BJ (cell line): ENCODE data around the gene DHX35. TPM values are rescaled to one million over a fixed set of nuclear protein-coding genes. Genes with fewer than 3 reads are reported as not detected.

ENCODE experiments used
- CTCF ChIA-PET: fragments of 350-600 bp; formaldehyde crosslinking; extraction: SDS; loops from one replicate; lab custom pipeline; 2021; ENCODE audit warnings: antibody characterized with exemption, inconsistent platforms; lab: Yijun Ruan, JAX
- POLR2A ChIA-PET: fragments of 300-600 bp; sonication (Branson Sonifier 250); formaldehyde crosslinking; extraction: SDS; loops from one replicate; lab custom pipeline; 2021; ENCODE audit warnings: antibody characterized with exemption; lab: Charles Lee
- DNase-seq: peaks from one replicate; pipeline ENCODE4 v3.0.0-alpha.2; 2011; ENCODE audit warnings: low read depth
- H3K27me3 ChIP-seq: 2 replicates; pipeline ENCODE4 v1.6.0; 2011; ENCODE audit warnings: low read length; ENCODE audit not compliant: control insufficient read depth, insufficient read depth
- H3K36me3 ChIP-seq: 2 replicates; pipeline ENCODE4 v1.5.1; 2011; ENCODE audit warnings: low read length; ENCODE audit not compliant: control insufficient read depth, insufficient read depth
- H3K4me3 ChIP-seq: 2 replicates; pipeline ENCODE4 v1.5.1; 2011; ENCODE audit warnings: low read depth, mild to moderate bottlenecking, control low read depth, low read length
- polyA plus RNA-seq: library from polyadenylated mRNA; depleted of rRNA; stranded (reverse); fragments of >200 nt; gene quantifications from 2 replicates; pipeline ENCODE4 v1.2.3, GENCODE V29; 2011
- TF ChIP-seq, protein P1 (sequence below): IDR thresholded peaks from 2 replicates; pipeline ENCODE4 v1.5.1; 2011; ENCODE audit warnings: low read depth, mild to moderate bottlenecking, control low read depth, inconsistent platforms, low read length, moderate library complexity; ENCODE audit not compliant: insufficient read depth

DHX35 gene
- polyA plus RNA-seq, 1 experiment: 14.5 TPM

DNA sequence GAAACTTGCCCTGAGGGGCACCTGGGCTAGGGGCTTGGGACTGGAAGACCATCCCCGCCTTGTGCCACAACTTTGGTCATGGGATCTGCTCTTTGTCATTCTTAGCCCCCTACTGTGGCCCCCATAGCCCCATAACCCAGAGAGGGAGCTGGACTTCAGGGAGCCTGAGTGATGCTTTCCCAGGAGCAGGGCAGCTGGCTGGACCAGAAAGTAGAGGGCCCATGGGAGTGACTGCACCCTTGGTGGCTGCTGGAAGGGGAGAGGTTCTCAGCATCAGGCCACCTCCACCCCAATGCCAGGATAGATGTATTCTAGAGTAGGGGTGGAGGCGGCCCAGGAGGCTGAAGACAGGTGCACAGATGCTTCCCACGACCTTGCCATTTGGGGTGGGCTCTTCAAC lies 41.7 kb upstream of the DHX35 start:
- ChIA-PET POLR2A (no interaction called here), CTCF (interaction anchor here (13.3 kb wide), 1 partner anchor 128 kb away, joined by 163 read pairs; no protein-coding TSS in a partner anchor)
- Histone ChIP-seq H3K36me3 (no peaks in the 10 kb centered on the region), H3K27me3 (peaks cover 13% of the 10 kb centered on the region), H3K4me3 (no peak overlapping the region)
- DNase-seq: no peak
- TF ChIP-seq, protein P1, sequence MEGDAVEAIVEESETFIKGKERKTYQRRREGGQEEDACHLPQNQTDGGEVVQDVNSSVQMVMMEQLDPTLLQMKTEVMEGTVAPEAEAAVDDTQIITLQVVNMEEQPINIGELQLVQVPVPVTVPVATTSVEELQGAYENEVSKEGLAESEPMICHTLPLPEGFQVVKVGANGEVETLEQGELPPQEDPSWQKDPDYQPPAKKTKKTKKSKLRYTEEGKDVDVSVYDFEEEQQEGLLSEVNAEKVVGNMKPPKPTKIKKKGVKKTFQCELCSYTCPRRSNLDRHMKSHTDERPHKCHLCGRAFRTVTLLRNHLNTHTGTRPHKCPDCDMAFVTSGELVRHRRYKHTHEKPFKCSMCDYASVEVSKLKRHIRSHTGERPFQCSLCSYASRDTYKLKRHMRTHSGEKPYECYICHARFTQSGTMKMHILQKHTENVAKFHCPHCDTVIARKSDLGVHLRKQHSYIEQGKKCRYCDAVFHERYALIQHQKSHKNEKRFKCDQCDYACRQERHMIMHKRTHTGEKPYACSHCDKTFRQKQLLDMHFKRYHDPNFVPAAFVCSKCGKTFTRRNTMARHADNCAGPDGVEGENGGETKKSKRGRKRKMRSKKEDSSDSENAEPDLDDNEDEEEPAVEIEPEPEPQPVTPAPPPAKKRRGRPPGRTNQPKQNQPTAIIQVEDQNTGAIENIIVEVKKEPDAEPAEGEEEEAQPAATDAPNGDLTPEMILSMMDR: no peak

DNA sequence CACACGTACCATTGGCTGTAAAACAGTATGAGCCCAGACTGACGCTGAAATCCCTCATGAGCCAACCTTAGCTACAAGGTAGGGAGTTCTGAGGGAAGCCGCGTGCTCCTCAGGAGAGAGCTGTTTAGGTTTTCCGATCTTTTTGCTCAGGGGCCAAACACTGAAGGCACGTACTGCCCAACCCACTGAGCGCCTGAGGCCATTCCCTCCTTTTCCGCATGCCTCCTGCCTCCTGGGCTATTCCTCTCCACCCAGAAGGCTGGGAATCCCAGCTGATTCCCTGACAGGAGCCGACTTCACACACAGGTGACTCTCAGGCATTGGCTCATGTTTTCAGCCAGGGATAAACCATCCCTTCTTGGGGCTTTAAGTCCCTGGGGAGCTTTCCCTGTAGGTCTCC lies 41.3 kb upstream of the DHX35 start:
- TF ChIP-seq, protein P1: no peak
- ChIA-PET CTCF (interaction anchor here (13.3 kb wide), 1 partner anchor 127 kb away, joined by 163 read pairs; no protein-coding TSS in a partner anchor), POLR2A (no interaction called here)
- Histone ChIP-seq H3K27me3 (peaks cover 13% of the 10 kb centered on the region), H3K36me3 (no peaks in the 10 kb centered on the region), H3K4me3 (no peak overlapping the region)
- DNase-seq: no peak

DNA sequence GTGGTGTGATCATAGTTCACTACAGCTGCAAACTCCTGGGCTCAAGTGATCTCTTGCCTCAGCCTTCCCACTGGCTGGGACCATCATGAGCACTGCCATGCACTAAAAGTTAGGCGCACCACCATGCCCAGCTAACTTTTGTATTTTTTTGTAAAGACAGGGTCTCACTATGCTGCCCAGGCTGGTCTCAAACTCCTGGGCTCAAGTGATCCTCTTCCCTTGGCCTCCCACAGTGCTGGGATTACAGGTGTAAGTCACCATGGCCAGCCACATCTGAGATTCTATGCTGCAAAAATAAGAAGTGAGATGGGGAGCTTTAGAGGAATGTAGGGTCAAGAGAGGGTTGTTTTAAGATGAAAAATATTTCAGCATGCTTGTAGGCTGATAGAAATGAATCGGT lies 37.4 kb upstream of the DHX35 start:
- ChIA-PET POLR2A (no interaction called here), CTCF (interaction anchor here (0.6 to 13.3 kb wide), 6 partner anchors 7 to 1945 kb away, joined by 3 to 163 read pairs (median 4); no protein-coding TSS in a partner anchor)
- Histone ChIP-seq H3K27me3 (peaks cover 10% of the 10 kb centered on the region), H3K4me3 (no peak overlapping the region), H3K36me3 (no peaks in the 10 kb centered on the region)
- DNase-seq: no peak
- TF ChIP-seq, protein P1: no peak

DNA sequence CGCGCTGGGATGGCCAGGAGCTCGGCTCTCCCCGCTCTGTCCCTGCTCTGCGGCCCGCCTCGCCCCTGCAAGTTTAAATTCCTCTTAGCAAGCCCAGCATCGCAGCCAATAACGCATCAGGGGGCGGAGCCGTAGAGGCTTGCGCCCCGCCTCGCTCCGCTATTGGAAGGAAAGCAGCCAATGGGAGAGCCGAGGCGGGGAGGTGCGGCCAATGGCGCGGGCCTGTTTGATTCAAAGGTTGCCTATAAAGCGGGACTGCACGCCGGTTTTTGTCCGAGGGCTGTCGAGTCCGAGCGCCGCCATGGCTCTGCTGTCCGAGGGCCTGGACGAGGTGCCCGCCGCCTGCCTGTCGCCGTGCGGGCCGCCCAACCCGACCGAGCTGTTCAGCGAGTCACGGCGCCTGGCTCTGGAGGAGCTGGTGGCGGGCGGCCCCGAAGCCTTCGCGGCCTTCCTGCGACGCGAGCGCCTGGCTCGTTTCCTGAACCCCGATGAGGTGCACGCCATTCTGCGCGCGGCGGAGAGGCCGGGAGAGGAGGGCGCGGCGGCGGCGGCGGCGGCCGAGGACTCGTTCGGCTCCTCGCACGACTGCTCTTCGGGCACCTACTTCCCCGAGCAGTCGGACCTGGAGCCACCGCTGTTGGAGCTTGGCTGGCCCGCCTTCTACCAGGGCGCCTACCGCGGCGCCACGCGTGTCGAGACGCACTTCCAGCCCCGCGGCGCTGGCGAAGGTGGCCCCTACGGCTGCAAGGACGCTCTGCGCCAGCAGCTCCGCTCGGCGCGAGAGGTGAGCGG lies 35.8 kb upstream of the DHX35 start, which contains the start of gene FAM83D:
Gene FAM83D, plus strand, starts transcription at position 276 of the 792 bp plus-strand sequence. Its CDS starts 26 bp downstream, at position 302.
- ChIA-PET POLR2A (interaction anchor here (0.5 kb wide), 1 partner anchor 9 kb away, joined by 6 read pairs; no protein-coding TSS in a partner anchor), CTCF (interaction anchor here (0.6 to 13.3 kb wide), 15 partner anchors 8 to 163 kb away, joined by 3 to 163 read pairs (median 3); partner anchors contain the start of gene DHX35)
- TF ChIP-seq, protein P1: no peak
- peak within 1 kb of the TSS; percentile 88 for H3K4me3 ChIP-seq
- peaks cover 4% of the 10 kb centered on the region for H3K27me3 ChIP-seq
- peak; percentile 91 for DNase-seq
- H3K36me3 ChIP-seq: no peaks in the 10 kb centered on the region
